WERI-Rb-1 (cell line): ENCODE measurements around the gene PDILT.

ENCODE experiments used
- DNase-seq: peaks from one replicate; pipeline ENCODE4 v3.0.0-alpha.2; 2020
- H3K27ac ChIP-seq: fragments of 250-450 bp; sonication (Bioruptor Pico); 2 replicates; pipeline ENCODE4 v1.5.1; 2020; ENCODE audit warnings: mild to moderate bottlenecking, moderate library complexity
- H3K27me3 ChIP-seq: fragments of 250-450 bp; sonication (Bioruptor Pico); 2 replicates; pipeline ENCODE4 v1.5.1; 2021; ENCODE audit warnings: mild to moderate bottlenecking, low read depth, moderate library complexity; ENCODE audit not compliant: insufficient read depth, severe bottlenecking
- H3K36me3 ChIP-seq: fragments of 250-450 bp; sonication (Bioruptor Pico); 2 replicates; pipeline ENCODE4 v1.5.1; 2020; ENCODE audit warnings: mild to moderate bottlenecking, moderate library complexity
- H3K4me3 ChIP-seq: 2 replicates; pipeline ENCODE4 v1.5.1; 2011; ENCODE audit warnings: low read depth, mild to moderate bottlenecking, control low read depth, low read length
- H3K9me3 ChIP-seq: fragments of 250-450 bp; sonication (Bioruptor Pico); 2 replicates; pipeline ENCODE4 v1.5.1; 2021; ENCODE audit warnings: mild to moderate bottlenecking, moderate library complexity; ENCODE audit not compliant: severe bottlenecking
- CTCF ChIP-seq: IDR thresholded peaks from 2 replicates; pipeline ENCODE4 v1.5.1; 2011; ENCODE audit warnings: low read depth, mild to moderate bottlenecking, control low read depth, inconsistent platforms, low read length

Gene PDILT

GRCh38 chr16:20344611-20345010 lies 59.9 kb downstream of the PDILT start:
- no peak overlapping the region for H3K27ac ChIP-seq
- no peaks in the 10 kb centered on the region for H3K36me3 ChIP-seq
- no peak for DNase-seq
- H3K27me3 ChIP-seq = peaks cover 71% of the 10 kb centered on the region
- no peaks in the 10 kb centered on the region for H3K9me3 ChIP-seq
- no peak for TF ChIP-seq CTCF
- no peak overlapping the region for H3K4me3 ChIP-seq

- H3K4me3 ChIP-seq = no peak overlapping the region
- no peak for TF ChIP-seq CTCF
- H3K27ac ChIP-seq = no peak overlapping the region
- H3K9me3 ChIP-seq = no peaks in the 10 kb centered on the region
- H3K27me3 ChIP-seq = peaks cover 75% of the 10 kb centered on the region
- H3K36me3 ChIP-seq = no peaks in the 10 kb centered on the region
- no peak for DNase-seq
These were observed 64.8 kb downstream of the PDILT start for GRCh38 chr16:20339744-20340143.

- Histone ChIP-seq H3K4me3 (no peak overlapping the region), H3K27me3 (peaks cover 80% of the 10 kb centered on the region), H3K9me3 (no peaks in the 10 kb centered on the region), H3K36me3 (no peaks in the 10 kb centered on the region), H3K27ac (no peak overlapping the region)
- TF ChIP-seq CTCF = no peak
- no peak for DNase-seq
These were observed 67.6 kb downstream of the PDILT start for GRCh38 chr16:20336955-20337354.

- Histone ChIP-seq H3K36me3 (no peaks in the 10 kb centered on the region), H3K27ac (no peak overlapping the region), H3K27me3 (peaks cover 87% of the 10 kb centered on the region), H3K9me3 (no peaks in the 10 kb centered on the region), H3K4me3 (no peak overlapping the region)
- DNase-seq = no peak
- TF ChIP-seq CTCF = no peak
These were observed 70.1 kb downstream of the PDILT start for GRCh38 chr16:20334396-20334795.

GRCh38 chr16:20333120-20333519 lies 71.4 kb downstream of the PDILT start:
- no peak for TF ChIP-seq CTCF
- no peak overlapping the region for H3K27ac ChIP-seq
- DNase-seq = no peak
- H3K9me3 ChIP-seq = no peaks in the 10 kb centered on the region
- H3K27me3 ChIP-seq = peaks cover 80% of the 10 kb centered on the region
- no peaks in the 10 kb centered on the region for H3K36me3 ChIP-seq
- no peak overlapping the region for H3K4me3 ChIP-seq

- Histone ChIP-seq H3K27ac (no peak overlapping the region), H3K27me3 (peaks cover 78% of the 10 kb centered on the region), H3K9me3 (no peaks in the 10 kb centered on the region), H3K36me3 (no peaks in the 10 kb centered on the region), H3K4me3 (no peak overlapping the region)
- TF ChIP-seq CTCF = no peak
- no peak for DNase-seq
These were observed 72.1 kb downstream of the PDILT start for GRCh38 chr16:20332411-20332810.
